GM19463 (cell line): ENCODE measurements around the gene EWSR1.

ENCODE experiments used
- ATAC-seq: cut with Tn5 transposase; IDR thresholded peaks from one replicate; pipeline ENCODE4 v1.9.1; 2021; ENCODE audit warnings: mild to moderate bottlenecking, moderate library complexity; ENCODE audit not compliant: unreplicated experiment

EWSR1 gene

DNA sequence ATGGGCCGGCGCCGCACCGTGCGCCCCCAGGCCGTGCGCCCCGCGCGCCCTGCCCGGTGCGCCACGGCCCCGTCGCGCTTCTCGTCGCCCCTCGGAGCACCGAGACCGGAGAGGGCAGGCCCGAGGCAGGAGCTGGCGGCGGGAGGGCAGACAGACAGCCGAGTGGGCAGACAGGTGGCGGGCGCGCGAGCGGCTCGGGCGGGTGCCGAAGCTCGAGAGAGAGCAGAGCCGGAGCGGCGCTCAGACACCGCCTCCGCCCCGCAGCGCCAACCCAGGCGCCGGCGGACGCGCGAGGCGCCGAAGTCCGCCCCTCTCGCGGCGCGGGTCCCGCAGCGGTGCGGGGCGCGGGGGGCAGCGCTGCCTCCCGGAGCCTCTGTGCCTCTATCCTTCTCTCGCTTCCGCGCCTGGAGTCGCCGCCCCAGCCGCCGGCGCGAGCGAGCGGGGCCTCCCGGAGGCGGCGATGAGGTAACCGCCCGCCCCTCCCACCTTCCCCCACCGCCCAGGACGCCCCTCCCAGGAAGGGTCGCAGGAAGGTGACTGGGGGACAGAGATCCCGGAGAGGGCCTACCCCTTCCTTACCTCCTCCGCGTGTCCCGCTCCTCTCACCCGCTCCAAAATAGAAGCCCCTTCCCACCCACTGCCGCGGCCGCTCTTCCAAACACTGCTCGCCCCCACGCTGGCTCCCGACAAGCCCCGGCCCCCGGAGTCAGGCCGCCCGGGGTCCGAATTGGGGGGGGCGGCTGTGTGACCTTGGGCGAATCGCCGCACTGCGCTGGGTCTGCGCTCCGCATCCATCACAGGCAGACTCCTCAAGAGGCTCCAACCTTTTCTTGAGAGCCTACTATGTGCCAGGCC is 47.4 kb downstream of the EWSR1 start, which contains the start of gene RASL10A:
RASL10A (minus strand) TSS at position 412 of the 855 bp plus-strand sequence. CDS start 451 bp downstream, outside the sequence.
- no peak for ATAC-seq

DNA sequence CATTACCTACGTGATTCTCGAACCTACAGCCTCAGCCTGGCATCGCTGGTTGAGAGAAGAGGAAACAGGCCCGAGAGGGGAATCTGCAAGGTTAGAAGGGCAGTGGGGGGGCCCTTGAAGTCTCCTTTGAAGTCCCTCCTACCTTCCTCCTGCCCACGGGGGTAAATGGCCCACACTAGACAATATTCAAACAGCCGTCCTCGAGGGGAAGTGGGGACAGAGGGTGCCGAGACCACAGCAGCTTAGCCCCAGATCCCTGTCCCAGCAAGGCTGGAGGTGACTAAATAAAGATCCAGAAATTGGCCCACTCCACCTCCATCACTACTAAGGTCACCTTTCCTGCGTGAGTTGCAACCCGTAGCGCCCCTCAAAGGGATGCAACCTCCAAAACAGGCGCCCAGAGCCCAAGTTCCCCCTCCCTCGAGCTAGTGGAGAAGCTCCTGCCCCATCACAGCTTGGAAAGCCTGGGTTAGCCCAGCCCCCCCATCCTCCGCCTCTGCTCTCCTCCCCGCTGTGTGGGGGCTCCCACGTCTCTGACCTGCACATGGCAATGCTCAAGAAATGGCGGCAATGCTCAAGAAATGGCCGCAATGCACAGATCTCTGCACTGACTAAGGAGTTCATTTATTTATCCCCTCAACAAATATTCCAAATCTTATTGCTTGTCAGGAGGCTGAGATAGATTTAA is 48.2 kb downstream of the EWSR1 start:
- no peak for ATAC-seq

DNA sequence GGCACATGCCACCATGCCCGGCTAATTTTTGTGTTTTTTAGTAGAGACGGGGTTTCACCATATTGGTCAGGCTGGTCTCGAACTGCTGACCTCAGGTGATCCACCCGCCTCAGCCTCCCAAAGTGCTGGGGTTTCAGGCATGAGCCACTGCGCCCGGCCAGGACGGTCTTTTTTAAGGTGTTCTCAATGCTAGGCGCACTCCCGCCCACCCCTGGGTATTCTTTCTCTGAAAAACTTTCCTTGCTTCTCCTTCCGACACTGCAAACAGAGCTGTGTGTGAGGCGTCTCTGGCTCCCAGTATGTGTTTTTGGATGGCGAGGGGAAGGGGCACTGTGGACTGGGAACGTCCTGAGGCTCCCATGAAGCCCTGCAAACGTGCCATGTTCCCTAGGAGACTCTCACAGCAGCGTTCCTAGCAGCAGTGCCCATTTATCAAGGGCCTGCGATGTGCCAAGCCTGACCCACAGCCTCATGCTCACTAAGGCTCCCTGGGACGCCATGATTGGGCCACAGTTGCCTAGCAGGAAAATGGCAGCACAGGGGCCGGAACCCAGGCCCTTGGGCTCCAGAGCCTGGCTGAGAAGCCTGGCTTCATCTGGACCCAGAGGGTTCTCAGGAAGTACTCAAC is 49.9 kb downstream of the EWSR1 start:
- no peak for ATAC-seq

DNA sequence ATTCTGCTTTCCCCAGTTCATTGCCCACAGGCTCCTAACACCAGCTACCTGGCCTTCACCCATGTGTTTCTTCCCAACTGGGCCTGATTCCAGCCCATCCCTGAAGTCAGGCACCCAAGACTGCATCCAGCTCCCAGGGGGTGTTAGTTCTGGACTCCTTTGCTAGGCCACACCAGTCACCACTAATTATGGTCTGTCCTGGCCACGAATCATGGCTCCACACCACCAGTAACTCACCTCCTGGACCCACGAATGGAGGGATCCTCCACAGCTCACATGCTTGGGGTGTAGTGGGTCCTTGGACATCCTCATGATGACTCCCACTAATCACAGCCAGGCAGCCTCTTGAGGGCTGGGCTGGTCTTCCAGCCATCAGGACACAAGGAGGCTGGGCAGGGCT is 51.0 kb downstream of the EWSR1 start:
- ATAC-seq = no peak

DNA sequence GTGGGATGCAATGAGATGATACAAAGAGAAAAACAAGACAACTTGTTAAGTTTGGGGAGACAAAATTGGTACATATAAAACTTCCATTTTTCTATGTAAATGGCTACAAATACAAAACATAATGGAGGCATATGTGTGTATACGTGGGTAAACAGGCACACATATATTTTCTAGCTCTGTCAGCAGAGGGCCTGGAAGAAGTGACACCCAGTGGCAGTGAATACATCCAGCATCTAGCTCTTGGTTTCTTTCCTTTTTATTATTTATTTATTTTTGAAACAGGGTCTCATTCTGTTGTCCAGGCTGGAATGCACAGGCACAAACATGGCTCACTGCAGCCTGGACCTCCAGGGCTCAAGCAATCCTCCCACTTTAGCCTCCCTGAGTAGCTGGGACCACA is 52.5 kb downstream of the EWSR1 start:
- ATAC-seq = no peak

- no peak for ATAC-seq
Measured at GRCh38 chr22:29323641-29324040, 55.6 kb downstream of the EWSR1 start.

GRCh38 chr22:29325356-29325755 is 57.3 kb downstream of the EWSR1 start:
- no peak for ATAC-seq

- ATAC-seq = no peak
Measured at GRCh38 chr22:29325785-29326315, 57.8 kb downstream of the EWSR1 start.

- no peak for ATAC-seq
Measured at GRCh38 chr22:29326481-29326880, 58.4 kb downstream of the EWSR1 start.

- ATAC-seq = no peak
Measured at GRCh38 chr22:29327089-29327764, 59.2 kb downstream of the EWSR1 start.

DNA sequence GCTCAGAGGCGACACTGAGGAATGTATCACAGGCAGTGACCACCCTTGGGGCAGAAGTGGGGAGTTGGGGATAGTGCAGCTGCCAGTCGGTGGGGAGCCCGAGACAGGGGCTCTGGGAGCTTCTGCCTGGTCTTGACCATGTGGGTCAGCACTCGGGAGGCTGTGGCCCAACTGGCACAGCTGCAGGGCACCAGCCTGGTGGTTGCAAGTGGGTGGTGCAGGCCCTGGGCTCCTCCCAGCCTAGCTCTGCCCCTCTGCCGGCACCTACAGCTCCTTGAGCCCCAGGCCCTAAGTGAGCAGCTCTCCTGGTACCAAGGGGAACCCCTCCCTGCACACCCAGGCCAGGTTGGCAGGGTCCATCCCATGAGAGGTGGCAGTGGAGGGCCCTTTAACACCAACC is 60.0 kb downstream of the EWSR1 start:
- no peak for ATAC-seq

GRCh38 chr22:29328566-29329500 is 60.8 kb downstream of the EWSR1 start:
- no peak for ATAC-seq

- ATAC-seq = no peak
Measured at GRCh38 chr22:29329581-29329980, 61.5 kb downstream of the EWSR1 start.

GRCh38 chr22:29330291-29330690 is 62.2 kb downstream of the EWSR1 start:
- ATAC-seq = no peak

GRCh38 chr22:29330753-29331152 is 62.7 kb downstream of the EWSR1 start:
- ATAC-seq = no peak

- no peak for ATAC-seq
Measured at GRCh38 chr22:29331213-29331612, 63.1 kb downstream of the EWSR1 start.

DNA sequence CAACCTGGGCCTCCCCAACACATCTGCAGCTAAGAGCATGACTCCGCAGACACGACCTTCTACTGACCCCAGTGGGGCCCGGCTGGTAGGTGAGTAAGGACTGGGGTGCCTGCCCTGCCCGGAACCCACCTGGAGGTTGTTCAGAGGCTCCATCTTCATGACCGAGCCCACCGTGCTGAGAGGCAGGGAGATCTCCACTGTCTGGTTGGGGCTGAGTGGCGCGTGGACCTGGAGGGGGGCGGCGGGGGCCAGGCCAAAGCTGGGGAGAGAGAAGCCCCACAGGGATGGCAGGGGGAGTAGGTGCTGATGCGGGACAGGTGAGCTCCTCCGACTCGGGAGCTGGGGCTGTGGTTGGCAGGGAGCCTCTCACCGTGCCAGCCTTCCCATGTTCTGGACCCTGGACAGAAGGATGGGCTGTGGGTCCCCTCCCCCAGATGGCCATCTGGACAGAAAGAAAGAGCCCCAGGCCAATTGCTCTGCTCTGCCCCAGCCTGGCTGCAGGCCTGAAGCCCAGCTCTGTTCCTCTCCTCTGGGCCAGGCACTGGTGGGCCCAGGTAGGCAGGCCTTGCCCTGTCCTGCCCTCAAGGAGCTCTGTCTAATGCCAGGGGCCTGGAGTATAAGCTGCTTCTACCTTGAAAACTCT is 63.7 kb downstream of the EWSR1 start:
- no peak for ATAC-seq

DNA sequence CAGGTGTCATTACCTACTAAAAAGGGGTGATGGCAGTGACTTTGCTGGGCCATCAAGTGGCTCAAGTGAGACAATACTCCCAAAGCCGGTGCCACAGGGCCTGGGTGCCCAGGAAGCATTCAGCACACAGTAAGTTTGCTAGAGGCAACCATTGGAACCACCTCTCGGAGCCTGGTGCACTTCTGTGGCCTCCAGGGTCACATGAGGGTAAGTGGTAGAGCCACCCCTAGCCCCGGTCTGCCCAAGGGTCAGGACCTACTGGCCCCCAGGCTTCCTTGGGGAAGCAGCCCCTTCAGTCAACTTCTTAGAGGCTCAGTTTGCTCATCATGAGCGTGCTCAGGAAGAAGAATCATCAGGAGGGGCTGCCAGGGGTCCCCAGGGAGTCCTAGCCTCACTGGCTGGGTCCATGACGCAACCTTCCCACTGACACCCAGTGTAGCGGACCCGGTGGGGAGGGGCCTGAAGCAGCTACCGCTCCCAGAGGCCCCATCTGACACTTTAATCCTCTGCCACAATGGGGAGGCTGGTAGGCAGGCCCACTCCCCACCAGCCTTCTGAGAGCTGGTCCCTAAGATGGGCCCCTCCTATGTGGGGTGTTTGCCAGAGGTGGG is 64.9 kb downstream of the EWSR1 start:
- no peak for ATAC-seq

GRCh38 chr22:29334148-29334547 is 66.1 kb downstream of the EWSR1 start:
- ATAC-seq = no peak
